ENCODE measurements around the gene CDH5.

The CDH5 gene

GRCh38 chr16:66372078-66372897, 5.8 kb downstream of the CDH5 start:
- in situ Hi-C loops (cut with HindIII; ENCODE audit: low sequenced_read_pairs), result no loop called here

DNA sequence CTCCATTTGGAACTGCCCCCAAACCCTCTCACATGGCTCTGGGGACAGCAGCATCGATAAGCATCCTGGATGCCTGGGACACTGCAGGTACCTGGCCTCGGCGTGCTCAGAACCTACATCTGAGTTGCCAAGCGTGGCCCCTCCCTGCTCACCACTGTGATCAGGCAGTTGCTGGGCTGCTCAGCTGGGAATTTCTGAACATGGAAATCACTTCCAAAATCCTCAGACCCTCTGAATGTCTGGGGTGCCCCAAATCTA, 6.3 kb downstream of the CDH5 start:
- in situ Hi-C loops (cut with HindIII; ENCODE audit: low sequenced_read_pairs), result no loop called here

DNA sequence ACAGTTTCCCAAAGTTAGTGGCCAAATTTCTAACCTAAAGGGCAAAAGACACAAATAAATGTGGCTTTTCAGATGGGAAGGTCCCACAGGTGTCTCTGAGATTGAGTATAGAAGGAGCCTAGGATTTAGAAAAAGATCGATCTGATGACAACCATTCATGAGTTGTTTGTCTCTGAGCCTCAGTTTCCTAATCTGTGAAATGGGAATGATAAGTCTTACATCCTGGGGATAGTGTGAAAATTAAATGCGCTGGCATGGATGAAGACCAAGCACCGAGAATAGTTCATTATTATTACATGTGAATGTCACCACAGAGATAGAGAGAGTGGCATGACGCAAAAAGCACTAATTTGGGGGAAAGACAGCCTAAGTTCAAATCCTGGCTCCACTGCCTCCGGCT, 7.2 kb downstream of the CDH5 start:
- in situ Hi-C loops (cut with HindIII; ENCODE audit: low sequenced_read_pairs), result no loop called here

DNA sequence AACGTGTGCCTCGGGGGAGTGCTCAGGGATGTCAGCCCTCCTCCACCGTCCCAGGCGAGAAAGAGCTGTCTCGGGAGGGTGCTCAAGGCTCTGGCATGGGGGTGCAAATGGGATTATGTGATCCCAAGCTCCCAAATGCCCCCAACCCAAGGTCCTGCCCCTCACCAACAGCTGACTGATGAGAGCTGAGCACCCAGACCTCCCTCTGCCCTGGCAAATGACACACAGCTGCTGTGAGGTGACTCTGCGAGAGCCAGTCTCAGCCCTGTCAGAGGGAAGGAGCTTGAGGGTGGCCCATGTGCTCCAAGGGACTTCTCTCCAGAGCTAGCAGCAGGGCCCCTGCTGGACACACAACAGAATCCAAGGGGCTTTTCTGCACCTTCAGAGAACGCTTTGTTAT, 7.7 kb downstream of the CDH5 start:
- in situ Hi-C loops (cut with HindIII; ENCODE audit: low sequenced_read_pairs), result no loop called here

- in situ Hi-C loops (cut with HindIII; ENCODE audit: low sequenced_read_pairs), result no loop called here
Observed at GRCh38 chr16:66375451-66375850, 9.0 kb downstream of the CDH5 start.

DNA sequence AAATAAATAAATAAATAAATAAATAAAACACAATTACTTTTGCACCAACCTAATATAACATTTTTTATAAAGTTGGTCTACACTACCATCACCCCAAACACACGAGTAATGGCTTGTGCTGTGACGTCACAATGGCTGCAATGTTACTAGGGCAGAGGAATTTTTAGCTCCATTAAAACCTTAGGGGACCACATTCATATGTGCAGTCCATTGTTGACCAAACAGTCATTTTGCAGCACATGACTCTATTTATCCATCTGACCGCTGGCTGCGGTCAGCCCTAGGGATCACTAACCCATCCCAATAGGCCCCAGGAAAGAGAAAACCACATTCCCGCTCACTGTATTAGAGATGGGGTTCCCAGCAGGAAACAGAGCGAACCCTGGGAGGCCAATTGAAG, 9.6 kb downstream of the CDH5 start:
- in situ Hi-C loops (cut with HindIII; ENCODE audit: low sequenced_read_pairs), result no loop called here

DNA sequence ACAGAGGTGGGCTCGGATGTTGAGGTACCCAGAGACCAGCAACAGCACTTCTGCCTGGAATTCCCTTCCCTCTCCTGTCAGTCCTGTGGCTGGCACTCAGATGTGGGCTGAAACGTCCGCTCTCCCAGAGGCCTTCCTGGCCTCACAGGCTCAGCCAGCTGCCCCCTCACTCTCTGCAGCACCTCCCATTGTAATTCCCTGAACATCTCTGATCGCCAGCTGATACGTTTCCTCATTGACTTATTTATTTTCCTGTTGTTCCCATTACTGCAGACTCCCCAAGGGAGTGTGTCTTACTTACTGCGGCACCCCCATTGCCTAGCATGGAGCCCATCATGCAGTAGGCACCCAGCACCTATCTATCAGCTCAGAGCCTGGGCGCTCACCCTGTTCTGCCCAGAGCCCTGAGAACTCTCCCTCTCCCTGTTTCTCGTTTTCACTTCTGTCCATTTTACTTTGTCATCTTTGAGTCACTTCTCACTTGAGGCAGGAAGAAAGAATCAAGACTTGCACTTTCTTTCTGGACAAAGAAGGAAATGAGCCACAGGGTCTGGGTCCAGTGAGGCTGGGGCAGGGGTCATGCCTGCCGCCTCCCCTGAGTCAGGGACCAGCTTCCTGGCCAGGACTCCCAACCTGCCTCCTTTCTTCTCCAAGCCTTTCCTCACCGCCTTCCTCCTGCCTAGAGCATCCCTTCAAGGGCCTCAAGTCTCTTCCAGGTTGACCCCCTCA, 10.2 kb downstream of the CDH5 start:
- in situ Hi-C loops (cut with HindIII; ENCODE audit: low sequenced_read_pairs), result no loop called here

- in situ Hi-C loops (cut with HindIII; ENCODE audit: low sequenced_read_pairs), result no loop called here
Observed at GRCh38 chr16:66377324-66377723, 10.8 kb downstream of the CDH5 start.

DNA sequence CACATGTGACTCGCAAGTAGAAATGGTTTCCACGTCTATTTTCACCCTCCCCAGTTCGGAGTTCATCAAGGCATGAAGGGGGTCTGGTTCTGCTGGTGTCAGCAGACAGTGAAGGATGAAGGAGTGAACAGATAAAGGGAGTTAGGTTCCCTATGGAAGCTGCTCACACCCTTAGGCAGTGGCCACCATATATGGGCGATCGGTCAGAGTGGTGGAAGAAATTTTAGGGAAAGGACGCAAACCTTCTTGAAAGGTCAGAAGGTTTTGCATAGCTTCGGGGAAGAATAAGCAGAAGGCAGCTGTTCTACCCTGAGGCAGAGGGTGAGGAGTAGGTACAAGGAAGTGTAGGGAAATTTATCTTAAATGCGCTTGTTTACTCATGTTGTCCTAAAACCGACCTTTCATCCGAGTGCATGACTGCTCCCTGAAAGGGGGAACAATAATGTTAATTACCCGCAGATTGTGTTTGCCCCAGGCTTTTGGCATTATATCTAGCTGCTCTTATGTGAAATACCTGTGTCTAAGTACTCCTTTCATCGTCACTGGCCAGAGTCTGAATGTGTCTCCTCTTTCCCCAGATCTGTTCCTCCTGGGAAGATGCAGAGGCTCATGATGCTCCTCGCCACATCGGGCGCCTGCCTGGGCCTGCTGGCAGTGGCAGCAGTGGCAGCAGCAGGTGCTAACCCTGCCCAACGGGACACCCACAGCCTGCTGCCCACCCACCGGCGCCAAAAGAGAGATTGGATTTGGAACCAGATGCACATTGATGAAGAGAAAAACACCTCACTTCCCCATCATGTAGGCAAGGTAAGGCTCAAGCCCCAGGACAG, 12.5 kb downstream of the CDH5 start:
- in situ Hi-C loops (cut with HindIII; ENCODE audit: low sequenced_read_pairs), result no loop called here

- in situ Hi-C loops (cut with HindIII; ENCODE audit: low sequenced_read_pairs), result no loop called here
Observed at GRCh38 chr16:66379571-66379941, 13.1 kb downstream of the CDH5 start.

DNA sequence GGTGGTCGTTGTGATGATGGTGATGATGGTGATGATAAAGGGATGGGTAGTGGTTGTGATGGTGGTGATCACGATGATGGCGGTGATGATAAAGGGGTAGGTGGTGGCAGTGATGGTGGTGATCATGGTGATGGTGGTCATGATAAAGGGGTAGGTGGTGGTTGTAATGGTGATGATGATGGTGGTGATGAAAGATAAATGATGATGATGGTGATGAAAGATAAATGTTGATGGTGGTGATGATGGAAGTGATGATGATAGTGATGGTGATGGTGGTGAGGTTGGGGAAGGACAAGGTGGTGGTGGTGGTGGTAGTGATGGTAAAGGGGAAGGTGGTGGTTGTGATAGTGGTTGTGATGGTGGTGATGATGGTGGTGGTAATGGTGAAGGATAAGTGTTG, 13.9 kb downstream of the CDH5 start:
- in situ Hi-C loops (cut with HindIII; ENCODE audit: low sequenced_read_pairs), result no loop called here

GRCh38 chr16:66381585-66382170, 15.2 kb downstream of the CDH5 start:
- in situ Hi-C loops (cut with HindIII; ENCODE audit: low sequenced_read_pairs), result no loop called here

DNA sequence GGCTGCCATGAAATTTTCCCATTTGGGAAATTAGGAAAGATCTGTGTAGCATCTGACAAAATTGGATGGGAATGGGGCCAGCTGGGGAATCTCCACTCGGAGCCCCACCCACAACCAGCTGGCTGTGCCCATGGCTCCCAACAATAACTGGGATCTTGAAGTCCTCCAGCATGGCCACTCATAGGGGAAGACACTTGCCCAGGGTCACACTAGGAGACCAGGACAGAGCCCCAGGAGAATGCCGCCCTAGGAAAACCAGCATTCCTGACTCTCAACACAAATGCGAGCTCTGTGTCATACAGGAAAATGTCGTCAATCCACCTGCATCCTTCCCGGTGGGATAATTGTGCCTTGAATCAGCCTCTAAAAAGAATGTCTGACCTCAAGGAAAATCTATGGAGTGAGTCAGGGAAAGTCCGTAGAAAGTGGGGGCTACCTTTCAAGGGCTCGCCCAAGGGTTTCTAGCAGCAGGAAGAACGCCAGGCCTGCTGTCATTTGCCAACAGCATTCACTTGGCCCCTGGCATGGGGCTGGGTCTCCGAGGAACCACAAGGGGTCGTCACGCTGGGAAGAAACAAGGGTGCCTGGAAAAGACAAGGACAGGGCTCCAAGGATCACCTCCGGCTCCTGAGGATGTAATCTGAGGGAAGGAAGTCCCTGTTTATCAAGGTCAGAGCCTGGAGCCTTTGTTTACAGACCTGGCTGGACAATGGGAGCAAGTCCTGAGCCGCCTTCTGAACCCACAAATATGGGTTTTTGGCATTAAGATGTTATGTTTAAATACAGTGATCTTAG, 15.9 kb downstream of the CDH5 start:
- in situ Hi-C loops (cut with HindIII; ENCODE audit: low sequenced_read_pairs), result no loop called here

DNA sequence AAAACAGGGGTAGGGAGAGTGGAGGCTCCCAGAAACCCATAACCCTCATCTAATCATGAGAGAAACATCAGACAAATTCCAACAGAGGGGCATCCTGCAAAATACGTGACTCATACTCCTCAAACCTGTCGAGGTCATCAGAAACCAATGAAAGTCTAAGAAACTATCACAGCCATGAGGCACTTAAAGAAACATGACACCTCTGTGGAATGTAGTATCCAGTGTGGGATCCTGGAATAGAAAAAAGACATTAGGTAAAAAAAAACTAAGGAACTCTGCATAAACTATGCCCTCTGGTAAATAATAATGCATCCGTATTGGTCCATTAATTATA, 16.4 kb downstream of the CDH5 start:
- in situ Hi-C loops (cut with HindIII; ENCODE audit: low sequenced_read_pairs), result no loop called here

GRCh38 chr16:66383551-66383950, 17.1 kb downstream of the CDH5 start:
- in situ Hi-C loops (cut with HindIII; ENCODE audit: low sequenced_read_pairs), result no loop called here

DNA sequence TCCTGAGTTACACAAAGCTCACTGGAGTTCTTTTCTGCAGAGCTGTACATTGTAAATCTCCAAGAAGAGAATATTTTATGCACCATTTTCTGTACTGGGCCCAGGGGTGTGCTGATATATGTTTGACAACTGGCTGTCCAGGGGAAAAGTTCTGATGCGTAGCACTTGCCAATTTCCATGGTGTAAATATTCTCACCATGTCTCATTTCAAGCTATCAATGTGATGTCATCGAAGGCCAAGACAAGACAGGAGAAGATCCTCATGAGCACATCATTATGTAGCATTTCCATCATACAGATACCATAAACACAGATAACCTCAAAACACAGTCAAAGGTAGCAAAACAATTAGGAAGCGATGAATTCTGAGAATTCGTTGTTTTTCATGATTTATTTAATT, 18.9 kb downstream of the CDH5 start:
- in situ Hi-C loops (cut with HindIII; ENCODE audit: low sequenced_read_pairs), result no loop called here

DNA sequence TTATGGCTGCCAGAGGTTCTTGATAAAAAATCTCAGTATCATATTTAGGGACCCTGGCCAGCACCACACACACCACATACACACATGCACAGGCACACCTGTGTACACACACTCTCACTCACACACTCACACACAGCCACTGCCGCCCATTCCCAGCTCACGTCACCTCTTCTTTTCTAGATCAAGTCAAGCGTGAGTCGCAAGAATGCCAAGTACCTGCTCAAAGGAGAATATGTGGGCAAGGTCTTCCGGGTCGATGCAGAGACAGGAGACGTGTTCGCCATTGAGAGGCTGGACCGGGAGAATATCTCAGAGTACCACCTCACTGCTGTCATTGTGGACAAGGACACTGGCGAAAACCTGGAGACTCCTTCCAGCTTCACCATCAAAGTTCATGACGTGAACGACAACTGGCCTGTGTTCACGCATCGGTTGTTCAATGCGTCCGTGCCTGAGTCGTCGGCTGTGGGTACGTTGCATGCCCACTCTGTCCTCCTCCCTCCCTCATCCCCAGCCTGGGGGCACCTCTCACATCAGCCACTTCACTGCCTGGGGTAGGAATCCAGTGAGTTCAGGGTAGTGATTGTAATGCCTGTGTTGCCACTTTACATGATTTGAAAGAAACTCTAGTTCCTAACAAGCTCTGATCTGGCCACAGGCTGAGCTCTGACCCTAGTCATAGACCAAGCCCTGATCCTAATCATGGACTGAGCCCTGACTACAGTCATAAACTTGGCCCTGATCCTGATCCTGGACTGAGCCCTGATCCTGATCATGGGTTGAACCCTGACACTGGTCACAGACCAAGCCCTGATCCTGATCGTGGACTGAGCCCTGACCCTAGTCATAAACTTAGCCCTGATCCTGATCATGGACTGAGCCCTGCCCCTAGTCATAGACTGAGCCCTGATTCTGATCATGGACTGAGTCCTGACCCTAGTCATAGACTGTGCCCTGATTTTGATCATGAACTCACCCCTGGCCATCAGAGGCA, 20.4 kb downstream of the CDH5 start:
- in situ Hi-C loops (cut with HindIII; ENCODE audit: low sequenced_read_pairs), result no loop called here

DNA sequence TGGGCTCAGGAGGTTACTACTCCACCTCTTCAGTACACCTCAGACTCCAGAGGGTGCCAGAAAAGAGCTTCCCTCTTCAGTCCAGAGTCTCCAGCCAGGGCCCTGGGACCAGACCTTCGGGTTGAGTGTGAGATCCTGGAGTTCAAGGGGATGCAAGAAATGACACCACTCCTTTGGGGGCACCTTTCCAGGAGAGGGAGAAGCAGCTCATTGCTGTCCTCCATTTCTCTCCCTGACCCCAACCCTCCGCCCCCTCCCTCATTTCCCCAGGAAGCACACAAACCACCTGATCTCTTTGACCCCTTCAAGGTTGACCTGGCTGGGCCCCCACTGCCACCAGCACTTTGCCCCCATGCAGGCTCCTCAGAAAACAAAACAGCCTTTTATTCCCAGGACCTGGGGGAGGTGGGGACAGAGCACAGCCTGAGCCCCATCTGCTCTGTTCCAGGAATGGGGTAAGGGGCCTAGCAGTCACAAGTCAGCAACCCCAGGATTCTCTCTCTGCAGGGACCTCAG, 21.4 kb downstream of the CDH5 start:
- in situ Hi-C loops (cut with HindIII; ENCODE audit: low sequenced_read_pairs), result no loop called here

DNA sequence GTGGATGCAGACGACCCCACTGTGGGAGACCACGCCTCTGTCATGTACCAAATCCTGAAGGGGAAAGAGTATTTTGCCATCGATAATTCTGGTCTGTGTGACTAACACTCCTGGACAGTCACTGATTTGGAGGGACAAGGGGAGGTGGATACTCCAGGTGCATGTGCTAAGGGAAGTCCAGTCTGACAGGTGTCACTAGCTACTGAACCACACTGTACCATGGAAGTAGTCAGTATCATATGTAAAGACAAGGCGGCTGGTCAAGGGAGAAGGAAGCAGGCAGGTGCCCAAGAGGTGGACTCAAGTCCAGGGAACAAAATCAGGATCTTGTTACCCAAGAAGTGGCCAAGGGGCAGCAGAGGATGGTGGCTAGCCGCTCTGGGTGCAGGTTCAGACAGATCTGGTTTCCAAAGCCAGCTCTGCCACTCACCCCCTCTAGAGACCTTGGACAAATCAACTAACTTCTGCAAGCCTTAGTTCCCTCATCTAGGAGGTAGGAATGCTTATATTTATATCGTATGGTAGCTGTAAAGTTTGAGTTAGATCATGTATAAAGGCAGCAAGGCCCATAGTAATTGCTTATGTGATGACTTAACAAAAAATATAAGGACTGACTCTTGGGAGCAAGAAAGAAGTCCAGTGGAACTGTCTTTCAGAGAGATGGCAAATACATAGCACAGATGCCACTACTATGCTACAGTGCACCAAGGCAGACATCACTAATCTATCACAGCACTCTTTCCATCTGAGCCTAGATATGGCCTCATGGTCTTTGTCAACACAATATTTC, 22.1 kb downstream of the CDH5 start:
- in situ Hi-C loops (cut with HindIII; ENCODE audit: low sequenced_read_pairs), result no loop called here

All from endothelial cell of hepatic sinusoid (primary cell).